Uterus (tissue), 2 donors: ENCODE results near the gene CARD10.

Experiments used
- CTCF ChIP-seq, 4 experiments: fragments of 200-600 bp in 2 of 4; fragments of 450-650 bp in 2 of 4; sonication (generic) in 2 of 4; IDR thresholded peaks; one replicate each; pipeline ENCODE4 v1.5.1; 2016 to 2019; ENCODE audit warnings: antibody characterized with exemption in 4 of 4, mild to moderate bottlenecking in 2 of 4, moderate library complexity in 1 of 4
- POLR2A ChIP-seq, 2 donors: fragments of 450-650 bp; IDR thresholded peaks; one replicate each; pipeline ENCODE4 v1.6.1; 2016; ENCODE audit warnings: antibody characterized with exemption in 2 of 2, mild to moderate bottlenecking in 1 of 2, moderate library complexity in 1 of 2

DNA sequence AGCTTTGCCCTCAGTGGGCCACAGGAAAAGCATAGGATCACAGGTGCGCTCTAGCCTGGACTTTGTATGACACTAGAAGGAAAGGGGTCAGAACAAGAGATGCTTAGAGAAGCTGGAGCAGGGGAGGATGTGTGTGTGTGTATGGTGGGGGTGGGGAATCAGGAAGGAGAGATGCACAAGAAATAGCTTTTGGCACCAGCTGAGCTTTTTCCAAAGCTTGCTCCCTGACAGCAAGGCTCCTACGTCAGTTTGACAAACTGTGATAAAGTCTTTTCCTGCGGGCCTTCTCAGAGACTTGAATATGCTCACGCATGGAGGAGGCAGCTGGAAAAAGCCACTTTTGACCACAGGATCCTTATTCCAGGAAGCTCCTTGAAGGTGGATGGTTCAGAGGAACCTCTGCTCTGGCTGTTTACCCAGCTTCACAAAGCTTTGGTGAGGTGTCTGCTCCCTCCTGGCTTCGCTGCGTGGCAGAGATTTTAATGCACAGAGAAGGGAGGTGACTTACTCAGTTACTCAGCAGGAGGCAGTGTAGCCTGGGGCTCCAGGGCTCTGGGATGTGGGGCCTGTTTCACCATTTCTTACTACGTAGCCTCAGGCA lies 45.0 kb upstream of the CARD10 start:
- TF ChIP-seq CTCF (IDR thresholded peaks at IDR 0.05) = no peak
- no peak for TF ChIP-seq POLR2A (IDR thresholded peaks at IDR 0.05)
